Measurements from ENCODE around the gene SPAG5. TPM values are rescaled to one million over a fixed set of nuclear protein-coding genes. Genes with fewer than 3 reads are reported as not detected.

SPAG5 gene
- polyA plus RNA-seq, 10 donors, result 17.8 to 34.4 (median 23.2) TPM

DNA sequence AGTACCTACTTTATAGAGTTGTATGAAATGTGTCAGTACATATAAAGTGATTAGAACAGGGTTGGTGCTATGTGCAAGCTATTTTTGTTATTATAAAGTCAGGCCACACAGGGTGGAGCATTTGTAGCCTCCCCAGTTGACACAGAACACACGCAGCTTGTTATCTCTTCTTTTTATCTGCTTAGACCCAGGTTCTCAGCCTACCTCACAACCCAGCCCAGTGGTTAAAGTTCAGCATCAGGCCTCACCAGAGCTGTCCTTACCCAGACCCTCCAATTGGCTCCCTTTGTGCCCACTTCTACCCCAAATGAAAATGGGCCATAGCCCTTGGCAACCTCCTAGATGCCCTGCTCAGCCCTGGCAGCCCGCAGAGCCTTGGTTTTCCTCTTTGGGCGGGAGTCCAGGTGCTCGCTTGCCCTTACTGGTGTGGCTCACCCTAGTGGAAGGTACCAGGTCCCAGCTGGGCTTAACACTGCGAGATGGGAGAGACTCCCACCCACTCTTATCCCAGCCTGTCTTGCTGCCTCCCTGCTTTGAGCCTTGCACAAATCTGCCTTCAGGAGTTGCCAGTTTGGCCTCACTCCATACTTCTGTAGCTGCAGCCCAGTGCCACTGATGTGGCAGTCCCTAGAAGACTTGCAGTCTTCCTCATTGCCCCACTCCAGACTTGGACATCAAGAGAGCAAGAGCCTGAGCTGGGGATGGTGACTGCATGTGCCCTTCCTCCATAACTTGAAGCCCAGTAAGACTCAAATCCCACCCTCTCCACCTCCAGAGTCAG lies 26.4 kb downstream of the SPAG5 start:
- no peak for DNase-seq

DNA sequence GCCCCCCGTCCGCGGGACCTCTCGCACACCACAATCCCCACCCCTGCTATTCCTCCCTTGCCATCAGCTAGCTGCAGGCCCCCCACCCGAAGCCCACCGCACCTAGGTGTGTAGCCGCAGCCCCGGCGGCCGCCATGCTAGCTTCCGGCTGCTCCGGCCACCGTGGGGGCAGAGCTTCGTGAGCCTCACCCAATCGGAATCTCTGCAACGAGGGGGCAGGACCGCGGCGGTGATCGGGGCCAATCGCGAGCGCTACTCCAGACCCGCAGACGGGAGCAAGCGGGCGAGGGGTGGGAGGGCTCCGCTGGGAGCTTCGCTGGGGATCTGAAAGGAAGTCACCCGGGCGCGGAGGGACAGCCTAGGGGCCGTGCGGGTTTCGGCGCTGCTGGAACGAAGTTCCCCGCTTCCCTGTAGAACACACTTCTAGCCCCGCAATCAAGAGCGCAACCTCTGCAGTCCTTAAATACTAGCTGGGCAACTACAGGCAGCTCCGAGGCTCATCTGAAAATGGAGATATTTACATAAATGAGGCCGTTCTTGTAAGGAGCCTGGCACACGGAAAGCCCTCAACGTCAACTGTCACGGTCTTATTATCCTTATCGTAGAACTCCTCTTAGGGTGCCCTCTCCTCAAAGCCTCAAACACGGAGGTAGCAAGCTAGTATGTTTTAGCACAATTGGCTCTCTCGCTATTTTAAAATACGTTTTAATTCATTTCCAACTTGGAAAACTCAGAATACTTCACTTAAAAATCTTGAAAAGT lies 27.3 kb downstream of the SPAG5 start, which contains the start of gene PIGS:
PIGS (minus strand) TSS at position 164 of the 762 bp plus-strand sequence; CDS start at position 136, 28 bp downstream.
- DNase-seq, result peak; percentile 86 to 96 (median 92)

DNA sequence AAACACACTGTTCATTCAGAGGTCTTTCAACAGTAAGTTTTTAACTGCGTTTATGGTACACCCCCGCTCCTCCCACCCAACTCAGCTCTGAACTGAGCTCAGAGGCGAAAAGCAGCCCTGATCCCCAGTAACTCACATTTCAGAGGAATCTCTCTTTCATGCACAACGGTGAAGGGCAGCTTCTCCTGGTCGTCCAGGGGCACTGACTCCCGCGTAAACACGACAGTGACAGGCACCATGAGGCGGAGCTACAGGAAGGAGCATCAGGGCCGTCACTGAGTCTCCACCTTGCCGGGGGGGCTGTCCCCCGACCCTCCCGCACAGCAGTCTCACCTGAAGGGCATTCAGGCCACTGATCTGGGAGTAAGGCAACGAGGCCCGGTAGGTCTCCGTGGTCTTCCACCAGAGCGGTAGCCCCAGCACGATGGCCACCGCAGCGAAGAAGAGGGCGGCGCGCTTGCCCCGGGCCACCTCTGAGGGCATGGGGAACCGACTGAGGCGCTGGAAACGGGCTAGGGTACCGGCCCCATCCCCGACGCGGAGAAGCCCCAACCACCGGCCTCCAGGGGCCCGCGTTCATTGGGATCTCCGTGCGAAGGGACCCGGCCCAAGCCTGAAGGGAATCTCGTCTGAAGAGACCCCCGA lies 28.0 kb downstream of the SPAG5 start:
- DNase-seq, result peak in 1 of 3 donors; percentile 42

DNA sequence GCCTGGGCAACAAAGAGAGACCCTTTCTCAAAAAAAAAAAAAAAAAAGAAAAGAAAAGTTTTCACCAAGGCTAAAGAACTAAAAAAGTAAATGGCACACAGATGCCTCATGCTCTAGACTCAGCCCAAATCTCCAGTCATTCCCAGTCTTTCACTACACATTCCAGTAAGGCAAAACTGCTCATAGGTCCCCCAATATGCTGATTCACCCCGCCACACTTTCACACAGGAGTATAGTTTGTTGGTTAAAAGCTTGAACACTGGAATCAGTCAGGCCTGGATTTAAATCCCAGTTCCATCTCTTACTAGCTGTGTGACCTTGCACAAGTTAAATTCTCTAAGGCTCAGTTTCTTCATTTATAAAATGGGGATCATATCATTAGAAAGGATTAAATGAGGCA lies 29.4 kb downstream of the SPAG5 start:
- no peak for DNase-seq

DNA sequence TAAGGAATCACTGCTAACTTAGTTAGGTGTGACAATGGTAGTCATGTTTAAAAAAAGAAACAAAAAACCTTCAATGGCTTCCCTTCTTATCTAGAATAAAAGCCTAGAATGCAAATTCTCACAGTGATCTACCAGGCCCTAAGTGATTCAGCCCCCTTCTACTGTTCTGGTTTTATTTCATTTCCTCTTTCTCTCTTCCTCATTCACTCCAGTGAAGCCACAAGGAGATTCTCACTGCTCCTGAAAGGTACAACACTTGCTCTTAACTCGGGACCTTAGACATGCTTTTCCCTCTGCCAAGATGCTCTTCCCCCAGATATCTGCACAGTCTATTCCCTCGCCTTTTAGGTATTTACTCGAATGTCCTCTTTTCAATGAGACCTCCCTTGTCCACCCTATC lies 31.2 kb downstream of the SPAG5 start:
- no peak for DNase-seq

DNA sequence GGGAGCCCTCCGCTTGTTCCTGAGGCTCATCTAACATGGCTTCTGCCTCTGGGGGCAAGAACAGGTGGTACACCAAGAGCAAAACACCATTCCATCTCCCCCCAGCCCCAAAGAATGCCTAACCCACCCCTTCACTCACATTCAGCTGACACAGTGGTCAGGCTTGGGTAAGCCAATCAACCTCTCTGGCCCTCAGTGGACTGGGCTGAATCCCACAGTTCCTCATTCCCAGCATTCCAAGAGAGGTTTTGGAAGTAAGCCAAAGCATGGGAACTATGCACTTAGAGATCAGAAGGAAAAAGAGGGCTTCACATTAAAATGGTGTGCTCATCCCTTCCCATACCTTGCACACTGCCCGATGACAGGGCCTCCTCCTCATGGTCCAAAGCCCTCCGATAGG lies 35.4 kb downstream of the SPAG5 start:
- DNase-seq, result peak in 1 of 3 donors; percentile 33

DNA sequence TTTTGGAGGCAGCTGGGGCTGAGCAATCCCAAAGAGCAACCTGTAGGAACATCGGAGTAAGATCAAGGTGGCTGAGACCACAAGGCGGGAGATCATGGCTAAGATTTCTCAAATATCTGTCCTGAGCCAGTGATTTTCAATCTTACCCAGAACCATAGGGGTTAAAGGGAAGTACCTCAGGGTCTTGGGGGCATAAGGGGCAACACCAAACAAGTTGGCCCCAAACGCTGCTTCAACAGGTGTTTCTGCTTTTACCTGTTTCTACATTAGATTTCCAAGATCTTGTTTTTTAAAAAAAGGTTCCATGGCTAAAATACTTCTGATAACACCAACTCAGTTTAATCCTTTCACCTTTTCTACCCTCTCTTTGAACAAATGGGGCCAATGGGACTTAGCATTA lies 43.8 kb downstream of the SPAG5 start:
- DNase-seq, result no peak

DNA sequence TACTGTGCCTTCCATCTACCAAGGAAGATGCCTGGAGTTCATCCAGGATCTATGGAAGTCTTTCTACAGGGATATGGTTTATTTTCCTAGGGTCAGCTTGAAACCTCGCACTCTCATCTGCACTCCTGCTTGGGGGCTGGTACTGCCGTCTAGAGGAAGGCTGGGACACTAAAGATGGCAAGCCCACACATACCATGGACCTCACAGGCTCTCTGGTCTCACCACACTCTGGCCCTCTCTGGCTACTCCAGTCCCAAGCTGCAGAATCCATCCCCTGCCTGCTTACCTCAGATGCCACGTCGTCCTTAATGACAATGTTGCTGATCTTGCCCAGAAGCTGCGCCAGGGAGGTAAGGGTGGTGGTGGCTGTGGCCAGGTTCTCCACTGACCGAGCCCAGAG lies 44.3 kb downstream of the SPAG5 start:
- DNase-seq, result no peak

DNA sequence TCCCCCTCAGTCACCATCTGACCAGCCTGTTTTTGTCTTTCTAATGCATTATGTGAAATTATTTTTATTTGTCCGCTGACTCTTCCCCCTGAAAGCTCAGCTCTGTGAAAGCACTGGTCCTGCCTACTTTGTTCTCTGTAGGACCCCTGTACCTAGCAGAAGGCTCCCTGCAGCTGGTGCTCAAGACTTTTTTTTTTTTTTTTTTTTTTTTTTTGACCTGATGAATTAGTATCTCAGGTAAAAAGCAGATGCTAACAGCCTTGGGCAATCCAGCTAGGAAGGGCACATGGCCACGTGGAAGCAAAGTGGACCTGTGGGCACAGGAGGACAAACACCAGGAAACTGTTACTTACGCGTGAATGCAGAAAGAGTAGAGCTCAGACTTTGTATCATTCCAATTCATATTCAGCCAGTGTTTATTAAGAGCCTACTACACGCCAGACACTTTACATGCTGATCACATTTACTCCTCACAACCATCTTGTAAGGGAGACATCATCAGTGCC lies 45.8 kb downstream of the SPAG5 start:
- DNase-seq, result no peak

DNA sequence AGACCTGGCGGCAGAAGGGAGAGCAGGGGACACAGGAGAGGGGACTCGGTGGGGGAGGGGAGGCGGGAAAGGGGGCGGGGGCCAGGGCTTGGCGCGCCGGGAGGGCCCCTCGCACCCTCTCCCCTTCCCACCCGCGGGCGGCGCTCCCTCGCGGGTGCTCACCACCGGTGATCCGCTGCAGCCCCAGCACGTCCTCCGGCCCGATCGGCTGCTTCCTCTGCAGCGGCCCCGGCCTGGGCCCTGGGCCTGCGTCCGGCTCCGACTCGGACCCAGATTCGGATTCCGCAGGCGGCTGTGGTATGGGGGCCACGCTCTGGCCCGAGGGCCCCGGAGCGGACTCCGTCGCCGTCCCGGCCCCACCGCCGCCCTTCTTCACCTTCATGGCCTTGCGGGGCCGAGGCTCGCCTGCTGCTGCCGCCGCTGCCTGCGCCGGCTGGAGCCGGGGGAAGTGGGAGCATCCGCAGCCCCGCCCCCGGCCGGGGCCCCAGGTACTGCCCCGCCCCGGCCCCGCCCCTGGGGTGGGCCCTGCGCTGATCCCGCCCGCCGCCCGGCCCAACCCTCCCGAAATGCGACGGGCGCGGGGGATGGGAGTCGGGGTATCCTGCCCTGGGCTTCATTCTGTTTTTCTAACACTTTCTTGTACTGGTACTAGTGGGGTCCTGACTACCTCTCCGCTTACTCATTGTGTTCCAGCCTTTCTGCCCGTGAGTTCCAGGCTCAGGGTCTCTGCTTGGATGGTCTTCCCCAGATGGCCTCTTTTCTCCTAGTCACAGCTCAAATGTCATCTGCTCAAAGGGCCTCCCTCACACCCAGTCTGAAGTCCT lies 46.4 kb downstream of the SPAG5 start, which contains the start of gene UNC119:
UNC119 (minus strand) TSS at position 449 of the 824 bp plus-strand sequence; CDS start at position 382, 67 bp downstream.
- peak; percentile 69 to 91 (median 84) for DNase-seq

DNA sequence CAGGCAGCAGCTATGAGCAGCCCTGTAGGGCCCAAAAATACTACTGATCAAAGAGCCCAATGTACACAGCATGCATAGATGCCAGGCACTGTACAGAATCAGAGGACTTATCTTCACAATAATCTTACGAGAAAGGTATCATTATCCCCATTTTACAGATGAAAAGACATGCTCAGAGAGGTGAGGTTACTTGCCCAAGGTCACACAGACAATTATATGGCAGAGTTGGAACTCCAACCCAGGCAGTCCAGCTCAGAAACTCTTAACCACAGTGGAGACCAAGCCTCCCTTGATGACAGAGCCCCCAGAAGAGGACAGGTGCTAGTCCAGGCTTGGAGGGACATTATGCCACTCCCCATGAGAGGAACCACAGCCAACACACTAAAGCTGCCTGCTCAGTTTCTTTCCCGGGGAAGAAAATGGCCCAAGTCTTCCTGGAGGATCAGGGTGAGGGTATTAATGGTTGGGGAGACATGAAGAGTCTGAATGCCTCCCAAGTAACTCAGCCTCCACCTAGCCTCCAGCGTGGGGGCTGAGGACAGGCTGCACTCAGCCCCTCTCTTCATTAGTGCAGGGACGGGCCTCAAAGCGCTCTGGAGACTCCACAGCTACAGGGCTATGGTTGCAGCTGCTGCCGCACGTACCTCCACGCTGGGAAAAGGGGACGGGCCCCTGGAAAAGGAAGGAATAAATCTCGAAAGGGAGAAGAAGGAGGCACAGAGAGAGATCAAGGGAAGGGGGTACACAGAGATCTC lies 47.2 kb downstream of the SPAG5 start:
- peak in 1 of 3 donors; percentile 66 for DNase-seq

DNA sequence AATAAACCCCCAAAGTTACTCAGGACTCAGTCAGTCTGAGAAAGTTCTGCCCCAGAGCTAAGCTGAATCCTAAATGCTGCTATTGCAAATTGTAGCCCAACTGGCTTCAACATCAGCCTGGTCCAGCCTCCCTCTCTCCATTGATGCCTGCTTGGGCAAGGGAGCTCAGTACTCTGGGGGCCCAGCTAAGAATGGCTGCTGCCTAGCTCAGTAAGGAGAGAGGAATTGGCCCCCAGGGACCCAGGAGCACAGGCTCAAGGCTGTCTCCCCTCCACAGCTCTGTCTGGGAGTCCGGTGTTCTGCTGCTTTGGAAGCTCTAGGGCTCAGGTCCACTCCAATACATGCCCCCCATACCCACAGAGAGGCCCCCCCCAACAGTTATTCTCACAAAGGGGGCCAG lies 48.0 kb downstream of the SPAG5 start:
- DNase-seq, result no peak

DNA sequence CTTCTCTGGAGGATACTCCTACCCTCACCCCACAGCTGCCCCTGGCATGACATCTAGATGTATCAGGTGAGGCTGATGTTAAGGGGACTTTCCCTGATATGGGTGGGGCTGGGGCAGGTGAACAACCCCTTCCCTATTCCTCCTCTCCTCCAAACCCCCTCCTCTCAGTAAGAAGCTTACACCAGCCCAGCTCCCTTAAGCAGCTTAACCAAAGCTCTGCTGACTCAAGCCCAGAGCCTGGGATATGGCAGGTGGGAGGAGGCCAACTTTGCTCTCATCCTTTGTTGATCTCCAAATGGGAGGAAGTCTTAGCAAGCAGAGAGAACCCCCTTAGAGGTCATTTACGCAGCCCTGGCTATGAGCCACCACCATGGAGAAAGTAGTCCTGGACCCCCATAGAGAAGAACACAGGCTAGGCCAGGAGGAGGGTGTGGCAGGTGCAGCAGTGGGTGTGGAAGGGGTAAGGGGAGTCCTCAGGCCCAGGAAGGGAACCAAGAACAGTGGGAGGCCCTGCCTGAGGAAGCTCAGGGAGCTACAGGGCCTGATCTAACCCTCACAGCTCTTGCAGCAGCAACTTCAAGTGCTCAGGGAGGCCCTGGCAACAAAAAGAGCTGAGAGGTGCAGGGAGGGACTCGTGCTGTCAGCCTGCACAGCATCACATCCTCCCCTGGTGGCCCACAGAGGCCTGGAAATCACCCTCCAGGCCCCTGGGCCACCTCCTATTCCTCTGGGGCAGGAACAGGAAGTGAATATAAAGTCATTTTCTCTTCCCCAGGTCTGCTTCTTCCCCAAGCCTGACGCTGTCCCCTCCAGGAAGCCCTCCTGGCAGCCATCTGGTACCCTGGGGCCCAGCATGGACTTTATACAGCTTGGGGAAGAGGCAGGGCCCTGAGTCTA lies 49.3 kb downstream of the SPAG5 start:
- no peak for DNase-seq

DNA sequence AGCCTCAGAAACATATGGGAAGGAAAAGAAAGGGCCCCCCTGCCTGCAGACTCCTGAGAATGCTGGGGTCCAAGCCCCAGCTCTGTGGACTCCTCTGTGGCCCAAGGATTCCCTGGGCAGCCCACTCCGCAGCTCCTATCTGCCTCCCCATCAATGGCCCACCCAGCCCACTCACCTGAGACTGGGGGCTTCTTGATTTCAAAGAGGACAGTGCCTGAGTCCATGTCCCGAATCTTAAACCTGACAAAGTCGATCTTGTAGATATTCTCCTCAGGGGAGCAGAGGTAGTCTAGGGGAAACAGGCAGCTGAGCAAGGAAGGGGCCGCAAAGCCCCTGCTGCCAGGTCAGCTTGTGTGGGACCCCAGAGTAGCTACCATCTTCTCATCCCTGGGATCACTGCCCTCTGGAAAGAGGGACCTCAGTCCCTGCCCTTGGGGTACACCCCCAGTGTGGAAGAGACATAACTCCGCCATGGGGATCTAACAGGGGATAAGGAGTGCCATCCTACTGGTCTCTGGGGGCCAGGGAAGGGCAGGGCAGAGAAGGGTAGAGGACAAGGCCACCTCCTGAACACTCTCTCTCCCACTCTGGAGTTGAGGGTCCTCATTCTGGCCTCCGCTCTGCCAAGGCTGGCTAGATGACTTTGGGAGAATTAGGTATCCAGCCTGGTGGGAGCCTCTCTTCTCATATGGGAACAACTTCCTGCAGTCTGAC lies 50.3 kb downstream of the SPAG5 start:
- DNase-seq, result no peak

DNA sequence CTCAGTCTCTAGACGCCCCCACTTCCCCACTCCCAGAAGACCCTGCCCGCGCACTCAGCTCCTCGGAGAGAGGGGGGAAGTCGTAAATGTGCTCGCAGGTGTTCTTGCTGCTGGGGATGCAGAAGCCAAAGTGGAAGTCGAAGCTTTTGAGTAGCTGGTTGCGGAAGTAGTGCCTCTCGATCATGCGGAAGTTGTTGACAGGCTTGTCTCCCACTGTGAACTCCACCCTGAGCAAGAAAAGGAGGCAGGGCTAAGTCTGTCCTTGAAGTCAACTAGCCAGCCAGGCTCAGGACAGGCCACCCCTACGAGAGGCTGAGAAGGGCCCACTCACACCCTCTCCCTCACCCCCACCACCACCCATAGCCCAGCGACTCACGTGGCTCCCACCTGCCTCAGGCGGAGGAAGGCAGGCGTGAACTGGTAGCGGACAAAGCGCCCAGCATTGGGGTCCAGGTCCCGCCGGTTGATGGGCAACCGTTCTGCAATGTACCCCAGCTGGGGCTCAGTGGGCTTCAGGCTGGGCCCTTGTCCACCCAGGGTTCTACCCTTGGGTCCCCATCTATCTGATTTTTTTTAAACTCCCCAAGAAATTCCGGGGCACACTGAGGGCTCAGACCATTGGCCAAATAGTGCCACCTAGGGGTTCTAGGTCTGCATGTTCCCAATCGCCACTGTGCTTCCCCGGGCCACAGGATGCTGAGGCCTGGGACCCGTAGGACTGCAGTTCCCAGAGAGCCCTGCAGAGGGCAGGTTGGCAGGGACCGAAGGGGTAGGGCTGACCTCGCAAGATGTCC lies 51.0 kb downstream of the SPAG5 start:
- DNase-seq, result peak in 2 of 3 donors; percentile 48 to 61

DNA sequence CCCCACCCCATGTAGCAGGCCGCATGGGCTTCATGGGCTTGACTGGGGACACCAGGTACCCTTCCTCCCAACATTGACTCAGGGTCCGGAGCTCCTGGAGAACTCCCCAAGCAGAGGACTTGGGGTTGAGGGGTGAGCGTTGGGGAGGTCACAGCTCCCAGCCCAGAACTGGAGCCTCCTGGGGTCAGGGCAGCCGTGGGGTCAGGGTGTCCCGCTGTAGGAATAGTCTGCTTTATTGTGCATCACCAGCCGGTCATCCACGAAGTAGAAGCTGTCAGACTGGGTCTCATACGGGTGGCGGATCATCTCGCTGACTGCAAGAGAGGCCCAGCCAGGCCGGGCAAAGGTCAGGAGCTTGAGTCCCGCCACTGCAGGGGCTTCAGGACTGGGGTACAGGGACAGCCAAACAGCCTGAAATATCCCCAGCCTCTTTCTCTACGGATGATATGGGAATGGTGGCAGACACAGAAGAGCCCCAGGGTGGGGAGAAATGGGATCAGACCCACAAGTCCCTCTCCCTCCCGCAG lies 51.7 kb downstream of the SPAG5 start:
- no peak for DNase-seq

DNA sequence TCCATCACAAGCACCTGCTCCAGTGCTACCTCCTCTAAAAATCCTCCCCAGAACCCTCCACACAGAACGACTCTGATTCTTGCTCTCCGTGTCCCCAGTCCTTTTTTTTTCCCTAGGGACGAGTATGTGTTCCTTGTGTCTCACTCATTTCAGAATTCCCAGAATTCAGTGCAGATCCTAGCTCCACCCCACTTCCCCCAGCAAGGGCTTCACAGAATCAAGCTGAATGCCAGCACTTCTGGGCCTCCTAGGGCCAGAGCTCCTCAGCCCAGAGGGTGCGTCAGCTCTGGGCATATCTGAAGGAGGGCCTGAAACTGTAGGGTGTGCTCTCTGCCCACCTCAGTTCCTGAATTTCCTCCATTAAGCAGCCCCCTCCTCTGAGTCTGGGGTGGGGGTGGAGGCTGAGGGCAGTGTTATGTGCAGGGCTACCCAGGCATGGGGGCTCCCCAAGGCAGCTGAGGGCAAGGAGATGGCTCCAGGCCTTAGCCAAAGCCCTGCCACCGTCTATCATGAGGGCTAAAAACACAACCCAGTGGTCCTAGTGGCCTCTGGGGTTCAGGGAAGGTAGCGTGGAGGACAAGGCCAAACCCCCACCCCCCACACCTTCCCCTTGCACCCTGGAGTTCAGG lies 52.9 kb downstream of the SPAG5 start:
- DNase-seq, result no peak
